GM12878 (cell line): Measurements from ENCODE around the gene PI4K2A. TPM values are rescaled to one million over a fixed set of nuclear protein-coding genes. Genes with fewer than 3 reads are reported as not detected.
"Not testable (repeated sequence)": the region's sequence is repeated elsewhere in the genome, so short reads cannot be mapped to it uniquely, and the experiment has no call there.

Source experiments
- ATAC-seq: fragments of 200-7000 bp; cut with Tn5 transposase; 3 replicates; pipeline ENCODE4 v1.9.1; 2020; ENCODE audit warnings: mild to moderate bottlenecking, moderate library complexity
- BruUV-seq: library from RNA; stranded (reverse); fragments of 400-500 nt; replicated peaks from 2 replicates; lab custom pipeline; 2021; lab: Mats Ljungman, UMichigan
- CTCF ChIA-PET: fragments of 300-600 bp; sonication (Branson Sonifier 250); formaldehyde crosslinking; extraction: SDS; loops from one replicate; lab custom pipeline; 2021; ENCODE audit warnings: inconsistent platforms; lab: Yijun Ruan, JAX
- POLR2A ChIA-PET: fragments of 350-600 bp; formaldehyde crosslinking; extraction: SDS; loops from one replicate; lab custom pipeline; 2021; ENCODE audit warnings: inconsistent platforms; lab: Charles Lee
- RAD21 ChIA-PET: fragments of 300-600 bp; sonication (Branson Sonifier 250); formaldehyde crosslinking; loops from one replicate; lab custom pipeline; 2023; ENCODE audit warnings: antibody characterized with exemption; ENCODE audit not compliant: unreplicated experiment; lab: Charles Lee
- SMC1A ChIA-PET: fragments of 300-600 bp; sonication (Branson Sonifier 250); formaldehyde crosslinking; loops from one replicate; lab custom pipeline; 2023; ENCODE audit not compliant: unreplicated experiment, uncharacterized antibody; lab: Charles Lee
- DNase-seq: peaks from one replicate; pipeline ENCODE4 v3.0.0-alpha.2; 2011; ENCODE audit warnings: low read depth, low spot score
- FAIRE-seq: peaks from 3 replicates; lab custom pipeline; 2011; peaks lifted over from hg19 to GRCh38; lab: Jason Lieb, UNC
- H2AFZ ChIP-seq: 2 replicates; pipeline ENCODE4 v1.6.0; 2011; ENCODE audit warnings: low read depth, low read length, control low read depth; ENCODE audit not compliant: control insufficient read depth
- H3K27ac ChIP-seq: 2 replicates; pipeline ENCODE4 v1.5.1; 2011; ENCODE audit warnings: control low read depth; ENCODE audit not compliant: control insufficient read depth, insufficient read depth
- H3K27me3 ChIP-seq, 2 experiments: replicated peaks in 1 of 2; 2 replicates each; pipeline versions ENCODE4 v1.6.0 to v1.6.1; 2011; ENCODE audit warnings: low read length in 1 of 2; ENCODE audit not compliant: control insufficient read depth in 2 of 2, insufficient read depth in 2 of 2
- H3K36me3 ChIP-seq, 2 experiments: 2 replicates each; pipeline ENCODE4 v1.5.1; 2011; ENCODE audit warnings: low read length in 1 of 2; ENCODE audit not compliant: control insufficient read depth in 2 of 2, insufficient read depth in 2 of 2
- H3K4me1 ChIP-seq: 2 replicates; pipeline ENCODE4 v1.6.1; 2011; ENCODE audit warnings: mild to moderate bottlenecking, low read length, moderate library complexity, mixed read lengths; ENCODE audit not compliant: control insufficient read depth, insufficient read depth
- H3K4me2 ChIP-seq: 2 replicates; pipeline ENCODE4 v1.6.0; 2011; ENCODE audit warnings: control low read depth; ENCODE audit not compliant: control insufficient read depth, insufficient read depth
- H3K4me3 ChIP-seq: fragments of 200-600 bp; sonication (generic); 2 replicates; pipeline ENCODE4 v1.5.1; 2016
- H3K79me2 ChIP-seq: 2 replicates; pipeline ENCODE4 v1.6.0; 2011; ENCODE audit warnings: low read length; ENCODE audit not compliant: control insufficient read depth, insufficient read depth
- H3K9ac ChIP-seq: 2 replicates; pipeline ENCODE4 v1.8.0; 2011; ENCODE audit warnings: low read length, control low read depth, mixed read lengths; ENCODE audit not compliant: control insufficient read depth, insufficient read depth
- H3K9me3 ChIP-seq: replicated peaks from 3 replicates; pipeline ENCODE4 v1.5.1; 2011; ENCODE audit warnings: mild to moderate bottlenecking, low read length; ENCODE audit not compliant: control insufficient read depth, insufficient read depth
- H4K20me1 ChIP-seq: 2 replicates; pipeline ENCODE4 v1.6.0; 2011; ENCODE audit not compliant: control insufficient read depth, insufficient read depth
- BACH1 ChIP-seq: fragments of 450-650 bp; IDR thresholded peaks from 2 replicates; pipeline ENCODE4 v1.6.1; 2017; ENCODE audit warnings: mild to moderate bottlenecking, borderline replicate concordance
- EGR1 ChIP-seq, 2 experiments: IDR thresholded peaks; 1 replicate in 1 of 2; 2 replicates in 1 of 2; pipeline ENCODE4 v1.6.1; 2011 to 2012; ENCODE audit warnings: low read depth in 2 of 2, low read length in 2 of 2, borderline replicate concordance in 1 of 2, mild to moderate bottlenecking in 1 of 2, moderate library complexity in 1 of 2
- IKZF1 ChIP-seq: fragments of 450-650 bp; conservative IDR thresholded peaks from 2 replicates; pipeline ENCODE4 v1.6.1; 2017; ENCODE audit warnings: antibody characterized with exemption, mild to moderate bottlenecking
- KLF5 ChIP-seq: fragments of 450-650 bp; IDR thresholded peaks from 2 replicates; pipeline ENCODE4 v1.6.1; 2014; ENCODE audit warnings: mild to moderate bottlenecking; ENCODE audit not compliant: partially characterized antibody
- NR2C2 ChIP-seq: IDR thresholded peaks from 2 replicates; pipeline ENCODE4 v1.6.1; 2011; ENCODE audit warnings: borderline replicate concordance, low read depth; ENCODE audit not compliant: control insufficient read depth, insufficient read length
- RELA ChIP-seq: fragments of 450-650 bp; IDR thresholded peaks from 2 replicates; pipeline ENCODE4 v1.8.0; 2014; ENCODE audit warnings: borderline replicate concordance; ENCODE audit not compliant: partially characterized antibody
- SMARCA5 ChIP-seq: fragments of 450-650 bp; IDR thresholded peaks from 2 replicates; pipeline ENCODE4 v1.6.1; 2017; ENCODE audit warnings: mild to moderate bottlenecking
- SRF ChIP-seq, 2 experiments: IDR thresholded peaks; 2 replicates each; pipeline ENCODE4 v1.6.1; 2011; ENCODE audit warnings: low read depth in 2 of 2, low read length in 2 of 2, mild to moderate bottlenecking in 1 of 2, moderate library complexity in 1 of 2
- WRNIP1 ChIP-seq: IDR thresholded peaks from 2 replicates; pipeline ENCODE4 v1.6.1; 2011; ENCODE audit warnings: low read depth, low read length, improper control_type of control experiment, borderline replicate concordance
- ZSCAN29 ChIP-seq: fragments of 450-650 bp; IDR thresholded peaks from 2 replicates; pipeline ENCODE4 v1.6.1; 2017; ENCODE audit warnings: mild to moderate bottlenecking, moderate library complexity
- WGBS: methylation state at CpG from one replicate; pipeline ENCODE4 v1.1.6; 2016; ENCODE audit warnings: low lambda C conversion rate; ENCODE audit not compliant: insufficient replicate concordance, insufficient coverage; ENCODE audit errors: missing lambda C conversion rate; 5-methylcytosine and 5-hydroxymethylcytosine counted together
- in situ Hi-C: fragments of 300-500 bp; cut with MboI; formaldehyde crosslinking; loops from 9 replicates; pipeline ENCODE4 v1.14.3; 2018; ENCODE audit warnings: mixed read lengths
- intact Hi-C: fragments of 100-400 bp; cut with micrococcal nuclease; formaldehyde crosslinking; loops from one replicate; pipeline ENCODE4 v1.14.2; 2022; ENCODE audit not compliant: unreplicated experiment
- polyA plus RNA-seq, 11 experiments: library from polyadenylated mRNA; depleted of rRNA in 4 of 11; unstranded in 6 of 11; stranded (reverse) in 5 of 11; fragments of >200 nt; fragmentation: Nextera tagmentation in 4 of 11; fragmentation: Illumina TruSeq in 1 of 11; extraction: Ambion mirVana in 4 of 11; extraction: Trizol in 1 of 11; gene quantifications; 1 replicate in 1 of 11; 2 replicates in 10 of 11; pipeline versions ENCODE4 v1.2.1 to v1.2.3, GENCODE V29; 2011 to 2016; ENCODE audit warnings: inconsistent platforms in 2 of 11, missing spikeins in 2 of 11, low read depth in 1 of 11
- total RNA-seq, 4 experiments: library from RNA; depleted of rRNA in 3 of 4; stranded (reverse); fragments of >200 nt in 3 of 4; fragmentation: Illumina TruSeq in 1 of 4; extraction: Trizol in 1 of 4; gene quantifications; 2 replicates each; pipeline versions ENCODE4 v1.2.1 to v1.2.3, GENCODE V29; 2013 to 2021
- TF ChIP-seq, protein P1 (sequence below): fragments of 450-650 bp; IDR thresholded peaks from 2 replicates; pipeline ENCODE4 v1.6.1; 2017; ENCODE audit warnings: antibody characterized with exemption, mild to moderate bottlenecking, moderate library complexity

Gene PI4K2A
- total and polyA plus RNA-seq, 10 of the 15 experiments (the other 5 are each of a cell fraction or from before 2014, with no cell fraction given), result 1.5 to 14.5 (median 10.0) TPM

DNA sequence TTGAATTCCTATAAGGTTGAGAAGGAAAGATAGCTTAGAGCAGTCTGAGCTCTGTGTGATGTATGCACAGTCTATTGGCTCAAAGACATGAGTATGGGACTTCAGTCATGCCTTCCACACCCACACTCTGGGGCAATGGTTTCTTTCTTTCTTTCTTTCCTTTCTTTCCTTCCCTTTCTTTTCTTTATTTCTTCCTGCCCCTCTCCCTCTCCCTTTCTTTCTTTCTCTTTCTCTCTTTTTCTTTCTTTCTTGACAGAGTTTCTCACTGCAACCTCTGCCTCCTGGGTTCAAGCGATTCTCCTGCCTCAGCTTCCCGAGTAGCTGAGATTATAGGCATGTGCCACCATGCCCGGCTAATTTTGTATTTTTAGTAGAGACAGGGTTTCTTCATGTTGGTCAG is 1.4 kb upstream of the PI4K2A start:
- BruUV-seq, H4K20me1 ChIP-seq, in situ Hi-C loops, ATAC-seq, H3K4me1 ChIP-seq, H3K4me3 ChIP-seq, FAIRE-seq, H3K27me3 ChIP-seq, H3K9me3 ChIP-seq, intact Hi-C loops, DNase-seq, H3K27ac ChIP-seq, H3K36me3 ChIP-seq, RAD21 ChIA-PET, H3K9ac ChIP-seq, H3K4me2 ChIP-seq, H2AFZ ChIP-seq: not testable (repeated sequence)
- 71% methylated on average over 3 of the region's 3 CpGs for WGBS
- H3K79me2 ChIP-seq, result peaks cover 15% of the 10 kb centered on the region
- ChIA-PET POLR2A (interaction anchor here (0.6 to 1.0 kb wide), 2 partner anchors 10 to 11 kb away, joined by 3 to 4 read pairs; no protein-coding TSS in a partner anchor), SMC1A (interaction anchor here (0.6 to 1.4 kb wide), 2 partner anchors 10 to 23 kb away, joined by 3 to 4 read pairs; no protein-coding TSS in a partner anchor), CTCF (interaction anchor here (0.6 to 1.0 kb wide), 3 partner anchors 9 to 415 kb away, joined by 3 read pairs; no protein-coding TSS in a partner anchor)

DNA sequence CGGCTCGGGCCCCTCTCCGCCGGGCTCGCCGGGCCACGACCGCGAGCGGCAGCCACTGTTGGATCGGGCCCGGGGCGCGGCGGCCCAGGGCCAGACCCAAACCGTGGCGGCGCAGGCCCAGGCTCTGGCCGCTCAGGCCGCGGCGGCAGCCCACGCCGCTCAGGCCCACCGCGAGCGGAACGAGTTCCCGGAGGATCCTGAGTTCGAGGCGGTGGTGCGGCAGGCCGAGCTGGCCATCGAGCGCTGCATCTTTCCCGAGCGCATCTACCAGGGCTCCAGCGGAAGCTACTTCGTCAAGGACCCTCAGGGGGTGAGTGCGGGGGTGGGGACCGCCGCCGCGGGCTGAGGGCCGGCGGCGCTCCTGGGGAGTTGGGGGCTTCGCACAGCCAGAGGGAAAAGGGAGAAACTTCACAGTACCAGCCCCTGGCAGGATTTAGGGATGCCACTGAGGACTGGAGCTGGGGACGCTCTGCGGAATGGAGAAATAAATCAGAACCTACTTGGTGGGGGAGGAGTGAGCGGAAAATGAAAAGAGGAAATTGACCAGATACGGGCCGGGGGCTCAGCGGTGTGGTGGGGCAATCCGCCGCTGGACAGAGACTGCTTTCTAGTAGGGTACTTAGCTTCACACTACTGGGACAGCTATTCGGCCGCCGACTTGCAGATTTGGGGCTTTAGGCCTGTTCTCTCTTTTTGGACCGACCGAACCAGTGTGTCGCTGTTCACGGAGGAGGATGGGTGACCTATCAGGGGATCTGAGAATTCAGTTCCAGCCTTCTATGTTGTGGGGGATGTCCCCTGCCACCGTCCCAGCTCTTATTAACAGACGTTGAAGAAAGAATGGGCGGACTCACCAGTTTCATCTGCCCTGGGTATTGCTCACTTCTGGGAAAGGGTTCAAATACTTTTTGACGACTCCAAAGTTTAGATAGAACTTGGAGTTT is 669 bp downstream of the PI4K2A start:
- Histone ChIP-seq H4K20me1 (no peaks in the 10 kb centered on the region), H3K4me2 (peak overlapping the region; percentile 90), H3K36me3 (peaks cover 0 to 3% of the 10 kb centered on the region in 2 experiments; a peak in 1 of 4 replicates), H3K9ac (peak overlapping the region; percentile 80), H3K9me3 (no peaks in the 10 kb centered on the region), H3K4me1 (no peaks in the 10 kb centered on the region; the same call in 1 of the 2 replicates), H3K4me3 (peak overlapping the region; percentile 91), H3K27ac (peak overlapping the region; percentile 58), H2AFZ (peak overlapping the region; percentile 64), H3K79me2 (peaks cover 15% of the 10 kb centered on the region), H3K27me3 (no peaks in the 10 kb centered on the region)
- SMC1A ChIA-PET, result interaction anchor here (0.7 to 1.6 kb wide), 4 partner anchors 9 to 71 kb away, joined by 3 to 5 read pairs (median 4); no protein-coding TSS in a partner anchor
- peak; percentile 7 for ATAC-seq
- POLR2A ChIA-PET, result interaction anchor here (1.0 to 1.4 kb wide), 4 partner anchors 8 to 96 kb away, joined by 3 read pairs; partner anchors contain the start of genes AVPI1 and ZFYVE27
- FAIRE-seq, result peak; percentile 49
- intact Hi-C loops, result no loop called here
- BruUV-seq, result TSS peak; percentile 76
- no peak for DNase-seq
- CTCF ChIA-PET, result interaction anchor here (0.6 to 1.3 kb wide), 5 partner anchors 35 to 308 kb away, joined by 3 to 4 read pairs (median 4); no protein-coding TSS in a partner anchor
- WGBS, result 1% methylated on average over 50 of the region's 67 CpGs
- RAD21 ChIA-PET, result interaction anchor here (0.9 to 1.1 kb wide), 2 partner anchors 46 to 69 kb away, joined by 3 to 4 read pairs; partner anchors contain the start of genes ANKRD2 and AVPI1
- in situ Hi-C loops, result no loop called here
- TF ChIP-seq SMARCA5, result peak; percentile 84
- peak; percentile 4 for TF ChIP-seq RELA
- 0 out of 2 replicates have a peak, but pooled peaks have one; percentile 27 for TF ChIP-seq ZSCAN29
- no peak for TF ChIP-seq KLF5
- no peak for TF ChIP-seq NR2C2
- TF ChIP-seq, protein P1, sequence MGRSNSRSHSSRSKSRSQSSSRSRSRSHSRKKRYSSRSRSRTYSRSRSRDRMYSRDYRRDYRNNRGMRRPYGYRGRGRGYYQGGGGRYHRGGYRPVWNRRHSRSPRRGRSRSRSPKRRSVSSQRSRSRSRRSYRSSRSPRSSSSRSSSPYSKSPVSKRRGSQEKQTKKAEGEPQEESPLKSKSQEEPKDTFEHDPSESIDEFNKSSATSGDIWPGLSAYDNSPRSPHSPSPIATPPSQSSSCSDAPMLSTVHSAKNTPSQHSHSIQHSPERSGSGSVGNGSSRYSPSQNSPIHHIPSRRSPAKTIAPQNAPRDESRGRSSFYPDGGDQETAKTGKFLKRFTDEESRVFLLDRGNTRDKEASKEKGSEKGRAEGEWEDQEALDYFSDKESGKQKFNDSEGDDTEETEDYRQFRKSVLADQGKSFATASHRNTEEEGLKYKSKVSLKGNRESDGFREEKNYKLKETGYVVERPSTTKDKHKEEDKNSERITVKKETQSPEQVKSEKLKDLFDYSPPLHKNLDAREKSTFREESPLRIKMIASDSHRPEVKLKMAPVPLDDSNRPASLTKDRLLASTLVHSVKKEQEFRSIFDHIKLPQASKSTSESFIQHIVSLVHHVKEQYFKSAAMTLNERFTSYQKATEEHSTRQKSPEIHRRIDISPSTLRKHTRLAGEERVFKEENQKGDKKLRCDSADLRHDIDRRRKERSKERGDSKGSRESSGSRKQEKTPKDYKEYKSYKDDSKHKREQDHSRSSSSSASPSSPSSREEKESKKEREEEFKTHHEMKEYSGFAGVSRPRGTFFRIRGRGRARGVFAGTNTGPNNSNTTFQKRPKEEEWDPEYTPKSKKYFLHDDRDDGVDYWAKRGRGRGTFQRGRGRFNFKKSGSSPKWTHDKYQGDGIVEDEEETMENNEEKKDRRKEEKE, result peak; percentile 58; the same call in 1 of the 2 replicates
- peak; percentile 82 for TF ChIP-seq IKZF1
- peak; percentile 89; the same call in 1 of the 2 replicates for TF ChIP-seq BACH1
- TF ChIP-seq EGR1 (IDR thresholded peaks at IDR 0.05; ENCODE audit: borderline replicate concordance in 1 of 2, low read depth in 2 of 2, low read length in 2 of 2), result peak in 1 of 2 experiments; percentile 77; a peak in 2 of 3 replicates
- peak; percentile 68 to 79; a peak in 3 of 4 replicates for TF ChIP-seq SRF (IDR thresholded peaks at IDR 0.05; ENCODE audit: low read depth in 2 of 2, low read length in 2 of 2)
- no peak for TF ChIP-seq WRNIP1
